Measurements from ENCODE around the gene DLG2.

DNA sequence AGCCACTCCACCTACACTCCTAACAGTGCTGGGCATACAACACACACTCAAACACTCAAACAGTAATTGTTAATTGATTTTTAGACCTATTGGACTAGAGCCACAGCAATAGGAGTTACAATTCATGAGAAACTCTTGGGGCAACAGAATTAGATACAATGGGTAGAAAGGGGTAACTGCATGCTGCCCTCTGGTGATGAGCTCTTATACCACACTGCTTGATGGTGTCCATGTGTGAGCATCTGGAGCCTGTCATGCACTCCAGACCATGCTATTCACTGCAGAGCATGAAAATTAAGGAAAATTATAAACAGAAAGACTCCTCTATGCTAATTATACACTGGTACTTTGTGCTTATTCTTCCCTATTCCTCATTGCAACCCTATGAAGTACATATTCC is 1365.4 kb downstream of the DLG2 start:
- TF ChIP-seq, protein P1, sequence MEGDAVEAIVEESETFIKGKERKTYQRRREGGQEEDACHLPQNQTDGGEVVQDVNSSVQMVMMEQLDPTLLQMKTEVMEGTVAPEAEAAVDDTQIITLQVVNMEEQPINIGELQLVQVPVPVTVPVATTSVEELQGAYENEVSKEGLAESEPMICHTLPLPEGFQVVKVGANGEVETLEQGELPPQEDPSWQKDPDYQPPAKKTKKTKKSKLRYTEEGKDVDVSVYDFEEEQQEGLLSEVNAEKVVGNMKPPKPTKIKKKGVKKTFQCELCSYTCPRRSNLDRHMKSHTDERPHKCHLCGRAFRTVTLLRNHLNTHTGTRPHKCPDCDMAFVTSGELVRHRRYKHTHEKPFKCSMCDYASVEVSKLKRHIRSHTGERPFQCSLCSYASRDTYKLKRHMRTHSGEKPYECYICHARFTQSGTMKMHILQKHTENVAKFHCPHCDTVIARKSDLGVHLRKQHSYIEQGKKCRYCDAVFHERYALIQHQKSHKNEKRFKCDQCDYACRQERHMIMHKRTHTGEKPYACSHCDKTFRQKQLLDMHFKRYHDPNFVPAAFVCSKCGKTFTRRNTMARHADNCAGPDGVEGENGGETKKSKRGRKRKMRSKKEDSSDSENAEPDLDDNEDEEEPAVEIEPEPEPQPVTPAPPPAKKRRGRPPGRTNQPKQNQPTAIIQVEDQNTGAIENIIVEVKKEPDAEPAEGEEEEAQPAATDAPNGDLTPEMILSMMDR (IDR thresholded peaks at IDR 0.05; ENCODE audit: low read length), result peak; percentile 41; the same call in 1 of the 2 replicates
- TF ChIP-seq EZH2 (IDR thresholded peaks at IDR 0.05; ENCODE audit: borderline replicate concordance, low read length), result no peak

Data from OCI-LY1 (cell line).